Calu3 (cell line): ENCODE results near the gene IER2. TPM values are rescaled to one million over a fixed set of nuclear protein-coding genes. Genes with fewer than 3 reads are reported as not detected.

Experiments used
- BruUV-seq: library from RNA; stranded (reverse); fragments of 400-500 nt; replicated peaks from 2 replicates; lab custom pipeline; 2021; lab: Mats Ljungman, UMichigan
- CTCF ChIA-PET: fragments of 300-600 bp; sonication (Branson Sonifier 250); formaldehyde crosslinking; loops from one replicate; lab custom pipeline; 2022; ENCODE audit warnings: antibody characterized with exemption; lab: Charles Lee
- DNase-seq: peaks from one replicate; pipeline ENCODE4 v3.0.0; 2022
- H3K27ac Mint-ChIP-seq: one replicate; pipeline ENCODE4 v1.8.0; 2022; ENCODE audit warnings: mixed read lengths; ENCODE audit not compliant: unreplicated experiment
- H3K27me3 Mint-ChIP-seq: one replicate; pipeline ENCODE4 v1.8.0; 2022; ENCODE audit warnings: mixed read lengths; ENCODE audit not compliant: unreplicated experiment
- H3K36me3 Mint-ChIP-seq: one replicate; pipeline ENCODE4 v1.8.0; 2022; ENCODE audit warnings: mild to moderate bottlenecking, moderate library complexity, mixed read lengths; ENCODE audit not compliant: insufficient read depth, unreplicated experiment
- H3K4me1 Mint-ChIP-seq: one replicate; pipeline ENCODE4 v1.8.0; 2022; ENCODE audit warnings: mild to moderate bottlenecking, low read depth, mixed read lengths; ENCODE audit not compliant: unreplicated experiment
- H3K4me3 Mint-ChIP-seq: one replicate; pipeline ENCODE4 v1.8.0; 2022; ENCODE audit warnings: mild to moderate bottlenecking, low read depth, moderate library complexity, mixed read lengths; ENCODE audit not compliant: unreplicated experiment
- H3K9me3 Mint-ChIP-seq: one replicate; pipeline ENCODE4 v1.8.0; 2022; ENCODE audit warnings: low read depth, mixed read lengths; ENCODE audit not compliant: unreplicated experiment
- intact Hi-C: fragments of 100-400 bp; cut with micrococcal nuclease; formaldehyde crosslinking; loops from one replicate; pipeline ENCODE4 v1.10.0; 2022; ENCODE audit not compliant: unreplicated experiment
- total RNA-seq: library from RNA; stranded (reverse); gene quantifications from 2 replicates; pipeline ENCODE4 v1.2.3, GENCODE V29; 2022
- TF ChIP-seq, protein P1 (sequence below): fragments of 200-600 bp; IDR thresholded peaks from one replicate; pipeline ENCODE4 v1.8.0; 2022; ENCODE audit warnings: antibody characterized with exemption; ENCODE audit not compliant: unreplicated experiment

Gene IER2
- total RNA-seq, 1 experiment from 2014 or later, result 96.3 TPM

GRCh38 chr19:13150931-13151604, 857 bp downstream of the IER2 start:
- H3K27ac Mint-ChIP-seq, result peak overlapping the region; percentile 100
- peaks cover 15% of the 10 kb centered on the region for H3K27me3 Mint-ChIP-seq
- peak overlapping the region; percentile 94 for H3K4me3 Mint-ChIP-seq
- no peaks in the 10 kb centered on the region for H3K9me3 Mint-ChIP-seq
- TSS peak; percentile 51 for BruUV-seq
- intact Hi-C loops, result no loop called here
- DNase-seq, result no peak
- peaks cover 17% of the 10 kb centered on the region for H3K4me1 Mint-ChIP-seq
- TF ChIP-seq, protein P1, sequence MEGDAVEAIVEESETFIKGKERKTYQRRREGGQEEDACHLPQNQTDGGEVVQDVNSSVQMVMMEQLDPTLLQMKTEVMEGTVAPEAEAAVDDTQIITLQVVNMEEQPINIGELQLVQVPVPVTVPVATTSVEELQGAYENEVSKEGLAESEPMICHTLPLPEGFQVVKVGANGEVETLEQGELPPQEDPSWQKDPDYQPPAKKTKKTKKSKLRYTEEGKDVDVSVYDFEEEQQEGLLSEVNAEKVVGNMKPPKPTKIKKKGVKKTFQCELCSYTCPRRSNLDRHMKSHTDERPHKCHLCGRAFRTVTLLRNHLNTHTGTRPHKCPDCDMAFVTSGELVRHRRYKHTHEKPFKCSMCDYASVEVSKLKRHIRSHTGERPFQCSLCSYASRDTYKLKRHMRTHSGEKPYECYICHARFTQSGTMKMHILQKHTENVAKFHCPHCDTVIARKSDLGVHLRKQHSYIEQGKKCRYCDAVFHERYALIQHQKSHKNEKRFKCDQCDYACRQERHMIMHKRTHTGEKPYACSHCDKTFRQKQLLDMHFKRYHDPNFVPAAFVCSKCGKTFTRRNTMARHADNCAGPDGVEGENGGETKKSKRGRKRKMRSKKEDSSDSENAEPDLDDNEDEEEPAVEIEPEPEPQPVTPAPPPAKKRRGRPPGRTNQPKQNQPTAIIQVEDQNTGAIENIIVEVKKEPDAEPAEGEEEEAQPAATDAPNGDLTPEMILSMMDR, result no peak
- peaks cover 92% of the 10 kb centered on the region for H3K36me3 Mint-ChIP-seq
- CTCF ChIA-PET, result interaction anchor here (1.4 kb wide), 1 partner anchor 12 kb away, joined by 8 read pairs; no protein-coding TSS in a partner anchor

DNA sequence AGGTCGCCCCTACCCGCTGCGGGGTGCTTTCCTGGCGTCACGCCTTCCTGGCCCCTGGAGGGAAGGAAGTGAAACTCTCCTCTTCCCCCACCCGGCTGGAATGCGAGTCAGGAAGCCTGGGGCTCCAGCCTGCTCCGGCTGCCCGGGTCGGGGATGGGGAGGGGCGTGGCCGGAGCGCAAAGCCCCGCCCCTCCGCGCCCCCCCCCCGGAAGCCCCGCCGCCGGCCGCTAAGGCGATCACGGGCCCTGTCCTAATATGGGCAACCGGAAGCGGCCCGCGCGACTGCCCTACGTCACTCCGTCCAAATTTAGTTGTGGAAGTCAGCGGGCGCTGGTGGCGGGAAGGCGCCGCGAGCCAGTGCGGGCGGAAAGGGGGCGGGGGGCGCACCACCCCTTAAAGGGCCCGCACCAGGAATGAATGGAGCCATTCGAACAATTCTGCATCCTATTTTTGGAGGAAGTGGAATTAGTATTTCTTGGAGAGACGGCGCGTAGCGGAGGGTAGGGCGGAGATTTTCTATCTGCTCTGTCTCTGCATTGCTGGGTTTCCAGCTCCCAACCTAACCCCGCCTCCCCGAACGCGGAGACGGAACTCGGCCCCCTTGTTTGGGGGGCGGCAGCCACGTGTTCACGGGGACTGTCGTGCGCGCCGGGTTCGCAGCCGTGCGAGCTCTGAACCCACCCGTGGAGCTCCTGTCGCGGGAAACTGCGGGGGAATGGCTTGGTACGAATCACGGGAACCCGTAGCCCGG, 1.6 kb downstream of the IER2 start:
- DNase-seq, result peak; percentile 93
- peaks cover 19% of the 10 kb centered on the region for H3K4me1 Mint-ChIP-seq
- BruUV-seq, result no TSS peak
- TF ChIP-seq, protein P1, result no peak
- H3K36me3 Mint-ChIP-seq, result peaks cover 91% of the 10 kb centered on the region
- CTCF ChIA-PET, result interaction anchor here (1.5 kb wide), 1 partner anchor 11 kb away, joined by 5 read pairs; no protein-coding TSS in a partner anchor
- H3K4me3 Mint-ChIP-seq, result peak overlapping the region; percentile 94
- peak overlapping the region; percentile 100 for H3K27ac Mint-ChIP-seq
- intact Hi-C loops, result no loop called here
- H3K9me3 Mint-ChIP-seq, result no peaks in the 10 kb centered on the region
- peaks cover 15% of the 10 kb centered on the region for H3K27me3 Mint-ChIP-seq

- CTCF ChIA-PET, result interaction anchor here (1.5 kb wide), 1 partner anchor 11 kb away, joined by 5 read pairs; no protein-coding TSS in a partner anchor
- peak overlapping the region; percentile 100 for H3K27ac Mint-ChIP-seq
- H3K27me3 Mint-ChIP-seq, result peaks cover 15% of the 10 kb centered on the region
- H3K9me3 Mint-ChIP-seq, result no peaks in the 10 kb centered on the region
- H3K4me3 Mint-ChIP-seq, result peak overlapping the region; percentile 94
- TSS peak; percentile 59 for BruUV-seq
- peaks cover 14% of the 10 kb centered on the region for H3K4me1 Mint-ChIP-seq
- no peak for DNase-seq
- H3K36me3 Mint-ChIP-seq, result peaks cover 84% of the 10 kb centered on the region
- TF ChIP-seq, protein P1, result no peak
- intact Hi-C loops, result no loop called here
Observed at GRCh38 chr19:13152356-13152973, 2.3 kb downstream of the IER2 start.

GRCh38 chr19:13152974-13153568, 2.9 kb downstream of the IER2 start:
- peak overlapping the region; percentile 94 for H3K4me3 Mint-ChIP-seq
- CTCF ChIA-PET, result interaction anchor here (0.7 to 1.5 kb wide), 2 partner anchors 10 to 477 kb away, joined by 3 to 5 read pairs; no protein-coding TSS in a partner anchor
- H3K27ac Mint-ChIP-seq, result peak overlapping the region; percentile 100
- peak; percentile 94 for DNase-seq
- TF ChIP-seq, protein P1, result no peak
- H3K4me1 Mint-ChIP-seq, result peaks cover 14% of the 10 kb centered on the region
- peaks cover 15% of the 10 kb centered on the region for H3K27me3 Mint-ChIP-seq
- peaks cover 84% of the 10 kb centered on the region for H3K36me3 Mint-ChIP-seq
- H3K9me3 Mint-ChIP-seq, result no peaks in the 10 kb centered on the region
- intact Hi-C loops, result no loop called here
- TSS peak; percentile 82 for BruUV-seq
